GM12878 (cell line): ENCODE measurements around the gene LRGUK. TPM values are rescaled to one million over a fixed set of nuclear protein-coding genes. Genes with fewer than 3 reads are reported as not detected.

Experiments
- ATAC-seq: fragments of 200-7000 bp; cut with Tn5 transposase; 3 replicates; pipeline ENCODE4 v1.9.1; 2020; ENCODE audit warnings: mild to moderate bottlenecking, moderate library complexity
- BruUV-seq: library from RNA; stranded (reverse); fragments of 400-500 nt; replicated peaks from 2 replicates; lab custom pipeline; 2021; lab: Mats Ljungman, UMichigan
- CTCF ChIA-PET: fragments of 300-600 bp; sonication (Branson Sonifier 250); formaldehyde crosslinking; extraction: SDS; loops from one replicate; lab custom pipeline; 2021; ENCODE audit warnings: inconsistent platforms; lab: Yijun Ruan, JAX
- POLR2A ChIA-PET: fragments of 350-600 bp; formaldehyde crosslinking; extraction: SDS; loops from one replicate; lab custom pipeline; 2021; ENCODE audit warnings: inconsistent platforms; lab: Charles Lee
- RAD21 ChIA-PET: fragments of 300-600 bp; sonication (Branson Sonifier 250); formaldehyde crosslinking; loops from one replicate; lab custom pipeline; 2023; ENCODE audit warnings: antibody characterized with exemption; ENCODE audit not compliant: unreplicated experiment; lab: Charles Lee
- SMC1A ChIA-PET: fragments of 300-600 bp; sonication (Branson Sonifier 250); formaldehyde crosslinking; loops from one replicate; lab custom pipeline; 2023; ENCODE audit not compliant: unreplicated experiment, uncharacterized antibody; lab: Charles Lee
- DNase-seq: peaks from one replicate; pipeline ENCODE4 v3.0.0-alpha.2; 2011; ENCODE audit warnings: low read depth, low spot score
- FAIRE-seq: peaks from 3 replicates; lab custom pipeline; 2011; peaks lifted over from hg19 to GRCh38; lab: Jason Lieb, UNC
- H2AFZ ChIP-seq: 2 replicates; pipeline ENCODE4 v1.6.0; 2011; ENCODE audit warnings: low read depth, low read length, control low read depth; ENCODE audit not compliant: control insufficient read depth
- H3K27ac ChIP-seq: 2 replicates; pipeline ENCODE4 v1.5.1; 2011; ENCODE audit warnings: control low read depth; ENCODE audit not compliant: control insufficient read depth, insufficient read depth
- H3K27me3 ChIP-seq, 2 experiments: replicated peaks in 1 of 2; 2 replicates each; pipeline versions ENCODE4 v1.6.0 to v1.6.1; 2011; ENCODE audit warnings: low read length in 1 of 2; ENCODE audit not compliant: control insufficient read depth in 2 of 2, insufficient read depth in 2 of 2
- H3K36me3 ChIP-seq, 2 experiments: 2 replicates each; pipeline ENCODE4 v1.5.1; 2011; ENCODE audit warnings: low read length in 1 of 2; ENCODE audit not compliant: control insufficient read depth in 2 of 2, insufficient read depth in 2 of 2
- H3K4me1 ChIP-seq: 2 replicates; pipeline ENCODE4 v1.6.1; 2011; ENCODE audit warnings: mild to moderate bottlenecking, low read length, moderate library complexity, mixed read lengths; ENCODE audit not compliant: control insufficient read depth, insufficient read depth
- H3K4me2 ChIP-seq: 2 replicates; pipeline ENCODE4 v1.6.0; 2011; ENCODE audit warnings: control low read depth; ENCODE audit not compliant: control insufficient read depth, insufficient read depth
- H3K4me3 ChIP-seq: fragments of 200-600 bp; sonication (generic); 2 replicates; pipeline ENCODE4 v1.5.1; 2016
- H3K79me2 ChIP-seq: 2 replicates; pipeline ENCODE4 v1.6.0; 2011; ENCODE audit warnings: low read length; ENCODE audit not compliant: control insufficient read depth, insufficient read depth
- H3K9ac ChIP-seq: 2 replicates; pipeline ENCODE4 v1.8.0; 2011; ENCODE audit warnings: low read length, control low read depth, mixed read lengths; ENCODE audit not compliant: control insufficient read depth, insufficient read depth
- H3K9me3 ChIP-seq: replicated peaks from 3 replicates; pipeline ENCODE4 v1.5.1; 2011; ENCODE audit warnings: mild to moderate bottlenecking, low read length; ENCODE audit not compliant: control insufficient read depth, insufficient read depth
- H4K20me1 ChIP-seq: 2 replicates; pipeline ENCODE4 v1.6.0; 2011; ENCODE audit not compliant: control insufficient read depth, insufficient read depth
- IRF5 ChIP-seq: fragments of 450-650 bp; IDR thresholded peaks from 2 replicates; pipeline ENCODE4 v1.6.1; 2017; ENCODE audit warnings: borderline replicate concordance
- MEF2B ChIP-seq: fragments of 450-650 bp; IDR thresholded peaks from 2 replicates; pipeline ENCODE4 v1.6.1; 2018; ENCODE audit warnings: mild to moderate bottlenecking, moderate library complexity; ENCODE audit not compliant: partially characterized antibody, poor library complexity, severe bottlenecking
- POLR2AphosphoS2 ChIP-seq: IDR thresholded peaks from 2 replicates; pipeline ENCODE4 v1.6.1; 2011; ENCODE audit warnings: low read depth, mild to moderate bottlenecking, low read length, improper control_type of control experiment, moderate library complexity
- POLR2AphosphoS5 ChIP-seq: IDR thresholded peaks from 2 replicates; pipeline ENCODE4 v1.6.1; 2011; ENCODE audit warnings: mild to moderate bottlenecking, low read length, inconsistent platforms
- YY1 ChIP-seq: IDR thresholded peaks from 2 replicates; pipeline ENCODE4 v1.6.1; 2011; ENCODE audit warnings: low read depth, mild to moderate bottlenecking, low read length
- ZNF217 ChIP-seq: fragments of 450-650 bp; IDR thresholded peaks from 2 replicates; pipeline ENCODE4 v1.6.1; 2017; ENCODE audit warnings: antibody characterized with exemption, mild to moderate bottlenecking
- ZZZ3 ChIP-seq: IDR thresholded peaks from 2 replicates; pipeline ENCODE4 v1.6.1; 2011; ENCODE audit warnings: low read depth; ENCODE audit not compliant: control insufficient read depth, insufficient read length
- WGBS: methylation state at CpG from one replicate; pipeline ENCODE4 v1.1.6; 2016; ENCODE audit warnings: low lambda C conversion rate; ENCODE audit not compliant: insufficient replicate concordance, insufficient coverage; ENCODE audit errors: missing lambda C conversion rate; 5-methylcytosine and 5-hydroxymethylcytosine counted together
- in situ Hi-C: fragments of 300-500 bp; cut with MboI; formaldehyde crosslinking; loops from 9 replicates; pipeline ENCODE4 v1.14.3; 2018; ENCODE audit warnings: mixed read lengths
- intact Hi-C: fragments of 100-400 bp; cut with micrococcal nuclease; formaldehyde crosslinking; loops from one replicate; pipeline ENCODE4 v1.14.2; 2022; ENCODE audit not compliant: unreplicated experiment
- polyA plus RNA-seq, 11 experiments: library from polyadenylated mRNA; depleted of rRNA in 4 of 11; unstranded in 6 of 11; stranded (reverse) in 5 of 11; fragments of >200 nt; fragmentation: Nextera tagmentation in 4 of 11; fragmentation: Illumina TruSeq in 1 of 11; extraction: Ambion mirVana in 4 of 11; extraction: Trizol in 1 of 11; gene quantifications; 1 replicate in 1 of 11; 2 replicates in 10 of 11; pipeline versions ENCODE4 v1.2.1 to v1.2.3, GENCODE V29; 2011 to 2016; ENCODE audit warnings: inconsistent platforms in 2 of 11, missing spikeins in 2 of 11, low read depth in 1 of 11
- total RNA-seq, 4 experiments: library from RNA; depleted of rRNA in 3 of 4; stranded (reverse); fragments of >200 nt in 3 of 4; fragmentation: Illumina TruSeq in 1 of 4; extraction: Trizol in 1 of 4; gene quantifications; 2 replicates each; pipeline versions ENCODE4 v1.2.1 to v1.2.3, GENCODE V29; 2013 to 2021

Gene LRGUK
- total and polyA plus RNA-seq, 10 of the 15 experiments (the other 5 are each of a cell fraction or from before 2014, with no cell fraction given): 0.04 to 0.14 (median 0.08) TPM; not detected in 3

DNA sequence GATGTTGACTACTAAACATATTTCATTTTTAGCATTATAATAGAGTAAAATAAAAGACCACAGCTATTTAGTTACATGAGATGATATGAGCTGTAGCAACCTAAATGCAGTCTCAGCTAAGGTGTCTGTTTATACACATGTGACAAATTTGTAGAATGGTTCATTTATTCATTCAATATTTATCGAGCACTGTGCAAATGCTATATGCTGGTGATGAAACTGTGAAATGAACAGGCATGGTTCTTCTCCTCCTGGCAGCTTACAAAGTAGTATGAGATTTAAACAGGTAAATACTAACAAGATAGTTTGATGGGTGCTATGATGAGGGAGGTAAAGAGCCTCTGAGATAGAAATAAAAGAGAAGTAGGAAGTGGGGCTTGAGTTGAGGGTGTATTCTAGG lies 60.8 kb downstream of the LRGUK start (continued):
- TF ChIP-seq MEF2B (no peak), ZNF217 (no peak)

- FAIRE-seq (no peak), ATAC-seq (no peak)
- SMC1A ChIA-PET: interaction anchor here (0.9 kb wide), 1 partner anchor 87 kb away, joined by 3 read pairs; no protein-coding TSS in a partner anchor
Measured at GRCh38 chr7:134188311-134188710, 61.2 kb downstream of the LRGUK start.

More at GRCh38 chr7:134188311-134188710, 61.2 kb downstream of the LRGUK start:
- no peak overlapping the region for H3K27ac ChIP-seq
- CTCF ChIA-PET: no interaction called here
- intact Hi-C loops: no loop called here
- H3K79me2 ChIP-seq: no peaks in the 10 kb centered on the region
- TF ChIP-seq POLR2AphosphoS2 (no peak), POLR2AphosphoS5 (no peak), ZZZ3 (no peak), YY1 (no peak), IRF5 (no peak)
- no peaks in the 10 kb centered on the region for H4K20me1 ChIP-seq
- 71% methylated on average over 4 of the region's 4 CpGs for WGBS
- RAD21 ChIA-PET: no interaction called here
- H3K9me3 ChIP-seq: no peaks in the 10 kb centered on the region
- in situ Hi-C loops: no loop called here
- H3K27me3 ChIP-seq: no peaks in the 10 kb centered on the region
- no peaks in the 10 kb centered on the region for H3K36me3 ChIP-seq
- no peak overlapping the region for H2AFZ ChIP-seq
- no peaks in the 10 kb centered on the region for H3K4me1 ChIP-seq
- POLR2A ChIA-PET: interaction anchor here (0.6 kb wide), 1 partner anchor 26 kb away, joined by 4 read pairs; no protein-coding TSS in a partner anchor
- no peak overlapping the region for H3K9ac ChIP-seq
- no peak overlapping the region for H3K4me3 ChIP-seq
- DNase-seq: no peak
- no peak overlapping the region for H3K4me2 ChIP-seq
- no TSS peak for BruUV-seq
